Muscle layer of colon (tissue), 2 donors: ENCODE measurements around the gene CCDC63.

ENCODE experiments used
- H3K27ac ChIP-seq: one replicate; pipeline ENCODE4 v1.7.0; 2013; ENCODE audit warnings: low read depth, mild to moderate bottlenecking, low read length, moderate library complexity
- H3K27me3 ChIP-seq, 2 donors: one replicate each; pipeline ENCODE4 v1.7.0; 2013; ENCODE audit warnings: low read length in 2 of 2, mild to moderate bottlenecking in 2 of 2; ENCODE audit not compliant: insufficient read depth in 2 of 2, control insufficient read depth in 1 of 2
- H3K36me3 ChIP-seq: one replicate; pipeline ENCODE4 v1.7.0; 2013; ENCODE audit warnings: mild to moderate bottlenecking, low read length; ENCODE audit not compliant: insufficient read depth
- H3K4me1 ChIP-seq: one replicate; pipeline ENCODE4 v1.7.0; 2013; ENCODE audit warnings: mild to moderate bottlenecking, low read length; ENCODE audit not compliant: insufficient read depth
- H3K4me3 ChIP-seq, 2 donors: one replicate each; pipeline ENCODE4 v1.7.0; 2013; ENCODE audit warnings: low read length in 2 of 2, low read depth in 1 of 2, mild to moderate bottlenecking in 1 of 2, moderate library complexity in 1 of 2
- H3K9ac ChIP-seq: one replicate; pipeline ENCODE4 v1.7.0; 2013; ENCODE audit warnings: low read length
- H3K9me3 ChIP-seq: one replicate; pipeline ENCODE4 v1.7.0; 2013; ENCODE audit warnings: mild to moderate bottlenecking, low read length
- donor health status: abdominal sarcoma.
- donor health status: Adenocarcinoma of cecum.

CCDC63 gene

GRCh38 chr12:110908377-110909152 lies 61.8 kb downstream of the CCDC63 start:
- H3K27me3 ChIP-seq = no peaks in the 10 kb centered on the region
- no peaks in the 10 kb centered on the region for H3K4me1 ChIP-seq
- no peak overlapping the region for H3K4me3 ChIP-seq
- H3K27ac ChIP-seq = no peak overlapping the region
- no peak overlapping the region for H3K9ac ChIP-seq
- H3K9me3 ChIP-seq = no peaks in the 10 kb centered on the region
- no peaks in the 10 kb centered on the region for H3K36me3 ChIP-seq

- H3K9me3 ChIP-seq = no peaks in the 10 kb centered on the region
- H3K36me3 ChIP-seq = no peaks in the 10 kb centered on the region
- H3K27me3 ChIP-seq = no peaks in the 10 kb centered on the region
- no peaks in the 10 kb centered on the region for H3K4me1 ChIP-seq
- H3K27ac ChIP-seq = no peak overlapping the region
- no peak overlapping the region for H3K9ac ChIP-seq
- no peak overlapping the region for H3K4me3 ChIP-seq
Observed at GRCh38 chr12:110912263-110912662, 65.5 kb downstream of the CCDC63 start.

- H3K27ac ChIP-seq = no peak overlapping the region
- no peak overlapping the region for H3K9ac ChIP-seq
- H3K27me3 ChIP-seq = no peaks in the 10 kb centered on the region
- no peak overlapping the region for H3K4me3 ChIP-seq
- no peaks in the 10 kb centered on the region for H3K36me3 ChIP-seq
- no peaks in the 10 kb centered on the region for H3K9me3 ChIP-seq
- H3K4me1 ChIP-seq = no peaks in the 10 kb centered on the region
Observed at GRCh38 chr12:110913119-110914056, 66.6 kb downstream of the CCDC63 start.

- no peak overlapping the region for H3K27ac ChIP-seq
- H3K4me1 ChIP-seq = no peaks in the 10 kb centered on the region
- H3K9ac ChIP-seq = no peak overlapping the region
- no peaks in the 10 kb centered on the region for H3K36me3 ChIP-seq
- H3K9me3 ChIP-seq = no peaks in the 10 kb centered on the region
- no peak overlapping the region for H3K4me3 ChIP-seq
- no peaks in the 10 kb centered on the region for H3K27me3 ChIP-seq
Observed at GRCh38 chr12:110916295-110916875, 69.6 kb downstream of the CCDC63 start.

GRCh38 chr12:110917467-110917866 lies 70.7 kb downstream of the CCDC63 start:
- Histone ChIP-seq H3K9me3 (no peaks in the 10 kb centered on the region), H3K36me3 (no peaks in the 10 kb centered on the region), H3K27ac (no peak overlapping the region), H3K9ac (no peak overlapping the region), H3K4me1 (no peaks in the 10 kb centered on the region), H3K27me3 (no peaks in the 10 kb centered on the region), H3K4me3 (no peak overlapping the region)

- Histone ChIP-seq H3K9ac (no peak overlapping the region), H3K9me3 (no peaks in the 10 kb centered on the region), H3K27ac (no peak overlapping the region), H3K27me3 (no peaks in the 10 kb centered on the region), H3K4me3 (no peak overlapping the region), H3K36me3 (no peaks in the 10 kb centered on the region), H3K4me1 (no peaks in the 10 kb centered on the region)
Observed at GRCh38 chr12:110917961-110918360, 71.2 kb downstream of the CCDC63 start.

- Histone ChIP-seq H3K27ac (no peak overlapping the region), H3K9me3 (no peaks in the 10 kb centered on the region), H3K27me3 (peaks cover 0 to 6% of the 10 kb centered on the region in 2 donors), H3K36me3 (no peaks in the 10 kb centered on the region), H3K4me3 (no peak overlapping the region), H3K4me1 (no peaks in the 10 kb centered on the region), H3K9ac (no peak overlapping the region)
Observed at GRCh38 chr12:110919720-110920119, 72.9 kb downstream of the CCDC63 start.

GRCh38 chr12:110920324-110920910 lies 73.6 kb downstream of the CCDC63 start, which contains the start of gene MYL2:
Gene MYL2 (minus strand): TSS chr12:110920579. CDS start chr12:110920529, 50 bp downstream.
- Histone ChIP-seq H3K27ac (no peak within 1 kb of the TSS), H3K9me3 (no peaks in the 10 kb centered on the region), H3K36me3 (no peaks in the 10 kb centered on the region), H3K9ac (no peak within 1 kb of the TSS), H3K4me3 (no peak within 1 kb of the TSS), H3K4me1 (no peaks in the 10 kb centered on the region), H3K27me3 (peaks cover 0 to 6% of the 10 kb centered on the region in 2 donors)

GRCh38 chr12:110921262-110921661 lies 74.5 kb downstream of the CCDC63 start:
- Histone ChIP-seq H3K27me3 (peaks cover 0 to 6% of the 10 kb centered on the region in 2 donors), H3K4me3 (no peak overlapping the region), H3K27ac (no peak overlapping the region), H3K4me1 (no peaks in the 10 kb centered on the region), H3K36me3 (no peaks in the 10 kb centered on the region), H3K9ac (no peak overlapping the region), H3K9me3 (no peaks in the 10 kb centered on the region)

- Histone ChIP-seq H3K27ac (no peak overlapping the region), H3K36me3 (no peaks in the 10 kb centered on the region), H3K4me1 (no peaks in the 10 kb centered on the region), H3K27me3 (peaks cover 0 to 6% of the 10 kb centered on the region in 2 donors), H3K9me3 (no peaks in the 10 kb centered on the region), H3K4me3 (no peak overlapping the region), H3K9ac (no peak overlapping the region)
Observed at GRCh38 chr12:110922652-110923051, 75.9 kb downstream of the CCDC63 start.

- Histone ChIP-seq H3K4me3 (no peak overlapping the region), H3K27me3 (peaks cover 0 to 6% of the 10 kb centered on the region in 2 donors), H3K36me3 (no peaks in the 10 kb centered on the region), H3K9me3 (no peaks in the 10 kb centered on the region), H3K9ac (no peak overlapping the region), H3K27ac (no peak overlapping the region), H3K4me1 (no peaks in the 10 kb centered on the region)
Observed at GRCh38 chr12:110923192-110923591, 76.4 kb downstream of the CCDC63 start.
